Measurements from ENCODE around the gene MISFA.

- TF ChIP-seq POLR2A (IDR thresholded peaks at IDR 0.05) (no peak), CTCF (IDR thresholded peaks at IDR 0.05 in 4 of 5, conservative IDR thresholded peaks at IDR 0.05 in 1 of 5) (no peak)
Measured at GRCh38 chr11:18563090-18563730, 36.4 kb upstream of the MISFA start.

All from gastrocnemius medialis (tissue), 4 donors.